ENCODE measurements around the gene CRYBG2.
A peak's percentile ranks its signal among the peaks of the same experiment; 100 is the strongest.
"Not testable (repeated sequence)": the region's sequence is repeated elsewhere in the genome, so short reads cannot be mapped to it uniquely, and the experiment has no call there.

CRYBG2 gene

GRCh38 chr1:26295194-26296138 lies 58.5 kb downstream of the CRYBG2 start:
- DNase-seq (ENCODE audit: low read depth) = no peak

- DNase-seq (ENCODE audit: low read depth) = no peak
These were observed 59.9 kb downstream of the CRYBG2 start for GRCh38 chr1:26293911-26294463.

GRCh38 chr1:26292735-26293134 lies 61.2 kb downstream of the CRYBG2 start:
- DNase-seq (ENCODE audit: low read depth) = not testable (repeated sequence)

- DNase-seq (ENCODE audit: low read depth) = no peak
These were observed 62.0 kb downstream of the CRYBG2 start for GRCh38 chr1:26291939-26292338.

GRCh38 chr1:26291433-26291832 lies 62.5 kb downstream of the CRYBG2 start:
- DNase-seq (ENCODE audit: low read depth) = no peak

- DNase-seq (ENCODE audit: low read depth) = no peak
These were observed 63.1 kb downstream of the CRYBG2 start for GRCh38 chr1:26290882-26291261.

- no peak for DNase-seq (ENCODE audit: low read depth)
These were observed 63.6 kb downstream of the CRYBG2 start for GRCh38 chr1:26290122-26290881.

- no peak for DNase-seq (ENCODE audit: low read depth)
These were observed 64.5 kb downstream of the CRYBG2 start for GRCh38 chr1:26289158-26290059.

GRCh38 chr1:26288311-26288941 lies 65.5 kb downstream of the CRYBG2 start:
- no peak for DNase-seq (ENCODE audit: low read depth)

GRCh38 chr1:26287811-26288210 lies 66.1 kb downstream of the CRYBG2 start:
- no peak for DNase-seq (ENCODE audit: low read depth)

- no peak for DNase-seq (ENCODE audit: low read depth)
These were observed 66.8 kb downstream of the CRYBG2 start for GRCh38 chr1:26287033-26287711.

GRCh38 chr1:26286064-26286416 lies 67.9 kb downstream of the CRYBG2 start:
- DNase-seq (ENCODE audit: low read depth) = no peak

- DNase-seq (ENCODE audit: low read depth) = no peak
These were observed 68.4 kb downstream of the CRYBG2 start for GRCh38 chr1:26285366-26286063.

GRCh38 chr1:26284597-26285347 lies 69.2 kb downstream of the CRYBG2 start:
- DNase-seq (ENCODE audit: low read depth) = peak; percentile 85

- no peak for DNase-seq (ENCODE audit: low read depth)
These were observed 69.9 kb downstream of the CRYBG2 start for GRCh38 chr1:26283871-26284596.

GRCh38 chr1:26283279-26283853 lies 70.6 kb downstream of the CRYBG2 start:
- peak; percentile 32 for DNase-seq (ENCODE audit: low read depth)

- DNase-seq (ENCODE audit: low read depth) = no peak
These were observed 71.5 kb downstream of the CRYBG2 start for GRCh38 chr1:26282401-26282918.

GRCh38 chr1:26281971-26282370 lies 72.0 kb downstream of the CRYBG2 start:
- DNase-seq (ENCODE audit: low read depth) = no peak

Data from amniotic epithelial cell (primary cell).